Right lobe of liver (tissue), 4 donors: Measurements from ENCODE around the gene PTPDC1.

Experiments
- POLR2A ChIP-seq: fragments of 450-650 bp; IDR thresholded peaks from one replicate; pipeline ENCODE4 v1.6.1; 2017; ENCODE audit warnings: antibody characterized with exemption, mild to moderate bottlenecking
- TF ChIP-seq, protein P1 (sequence below), 4 donors: fragments of 200-600 bp in 3 of 4; fragments of 450-650 bp in 1 of 4; IDR thresholded peaks; one replicate each; pipeline versions ENCODE4 v1.5.1 to v1.8.0; 2016 to 2022; ENCODE audit warnings: antibody characterized with exemption in 4 of 4, mild to moderate bottlenecking in 2 of 4
- donor health status: DM: no; HTN: no; CAD: no.
- donor health status: DM: no; HTN: no; CAD: no.
- donor health status: DM: no; HTN: yes; CAD: no.

DNA sequence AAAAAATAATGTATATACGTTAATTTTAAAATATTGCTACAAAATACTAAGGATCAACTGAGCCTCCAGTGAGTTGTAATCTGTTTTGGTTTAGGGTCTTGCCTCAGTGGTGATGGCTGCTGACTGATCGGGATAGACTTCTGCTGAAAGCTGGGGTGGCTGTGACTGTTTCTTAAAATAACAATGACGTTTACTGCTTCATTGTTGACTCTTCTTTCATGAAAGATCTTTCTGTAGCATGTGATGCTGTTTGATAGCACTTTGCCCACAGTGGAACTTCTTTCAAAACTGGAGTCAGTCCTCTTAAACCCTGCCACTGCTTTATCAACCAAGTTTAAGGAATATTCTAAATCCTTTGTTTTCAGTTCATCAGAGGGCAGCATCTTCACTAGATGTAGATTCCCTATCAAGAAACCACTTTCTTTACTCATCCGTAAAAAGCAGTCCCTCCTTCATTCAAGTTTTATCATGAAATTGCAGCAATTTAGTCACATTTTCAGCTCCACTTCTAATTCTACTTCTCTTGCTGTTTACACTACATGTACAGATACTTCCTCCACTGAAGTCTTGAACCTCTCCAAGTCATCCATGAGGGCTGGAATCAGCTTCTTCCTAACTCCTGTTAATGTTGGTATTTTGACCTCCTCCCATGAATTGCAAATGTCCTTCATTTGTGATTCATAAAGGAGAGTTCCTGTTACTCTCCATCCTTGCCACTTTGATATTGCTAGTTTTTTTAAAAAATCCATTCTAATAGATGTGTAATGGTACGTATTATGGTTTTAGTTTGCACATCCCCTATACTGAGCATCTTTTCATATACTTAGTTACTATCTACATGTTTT, 41.5 kb upstream of the PTPDC1 start:
- no peak for TF ChIP-seq POLR2A
- TF ChIP-seq, protein P1, sequence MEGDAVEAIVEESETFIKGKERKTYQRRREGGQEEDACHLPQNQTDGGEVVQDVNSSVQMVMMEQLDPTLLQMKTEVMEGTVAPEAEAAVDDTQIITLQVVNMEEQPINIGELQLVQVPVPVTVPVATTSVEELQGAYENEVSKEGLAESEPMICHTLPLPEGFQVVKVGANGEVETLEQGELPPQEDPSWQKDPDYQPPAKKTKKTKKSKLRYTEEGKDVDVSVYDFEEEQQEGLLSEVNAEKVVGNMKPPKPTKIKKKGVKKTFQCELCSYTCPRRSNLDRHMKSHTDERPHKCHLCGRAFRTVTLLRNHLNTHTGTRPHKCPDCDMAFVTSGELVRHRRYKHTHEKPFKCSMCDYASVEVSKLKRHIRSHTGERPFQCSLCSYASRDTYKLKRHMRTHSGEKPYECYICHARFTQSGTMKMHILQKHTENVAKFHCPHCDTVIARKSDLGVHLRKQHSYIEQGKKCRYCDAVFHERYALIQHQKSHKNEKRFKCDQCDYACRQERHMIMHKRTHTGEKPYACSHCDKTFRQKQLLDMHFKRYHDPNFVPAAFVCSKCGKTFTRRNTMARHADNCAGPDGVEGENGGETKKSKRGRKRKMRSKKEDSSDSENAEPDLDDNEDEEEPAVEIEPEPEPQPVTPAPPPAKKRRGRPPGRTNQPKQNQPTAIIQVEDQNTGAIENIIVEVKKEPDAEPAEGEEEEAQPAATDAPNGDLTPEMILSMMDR (IDR thresholded peaks at IDR 0.05): no peak
